HepG2 (cell line): ENCODE measurements around the gene LRRC10B. TPM values are rescaled to one million over a fixed set of nuclear protein-coding genes. Genes with fewer than 3 reads are reported as not detected.

Experiments used
- ATAC-seq: fragments of 200-7000 bp; cut with Tn5 transposase; 3 replicates; pipeline ENCODE4 v1.9.1; 2020; ENCODE audit warnings: mild to moderate bottlenecking, moderate library complexity
- BruUV-seq: library from RNA; stranded (reverse); fragments of 400-500 nt; replicated peaks from 2 replicates; lab custom pipeline; 2021; lab: Mats Ljungman, UMichigan
- CTCF ChIA-PET: fragments of 300-600 bp; formaldehyde crosslinking; extraction: SDS; loops from one replicate; lab custom pipeline; 2021; ENCODE audit warnings: low total read pairs, inconsistent platforms, low intra/inter-chr PET ratio; lab: Yijun Ruan, JAX
- POLR2A ChIA-PET: fragments of 350-600 bp; sonication (Branson Sonifier 250); formaldehyde crosslinking; loops from one replicate; lab custom pipeline; 2020; ENCODE audit warnings: antibody characterized with exemption, inconsistent platforms; lab: Yijun Ruan, JAX
- DNase-seq: peaks from one replicate; pipeline ENCODE4 v3.0.0-alpha.2; 2015; ENCODE audit warnings: low spot score
- FAIRE-seq: peaks from 3 replicates; lab custom pipeline; 2011; peaks lifted over from hg19 to GRCh38; lab: Jason Lieb, UNC
- H2AFZ ChIP-seq: one replicate; pipeline ENCODE4 v1.6.1; 2011; ENCODE audit warnings: low read length, inconsistent platforms
- H3K27ac ChIP-seq: fragments of 300-600 bp; 3 replicates; pipeline ENCODE4 v1.8.0; 2011; ENCODE audit warnings: mixed run types, mild to moderate bottlenecking, mixed read lengths, low read length, inconsistent platforms; ENCODE audit not compliant: insufficient read depth; ENCODE audit errors: extremely low read length
- H3K27me3 ChIP-seq, 2 experiments: fragments of 200-600 bp in 1 of 2; 2 replicates in 1 of 2; 3 replicates in 1 of 2; pipeline versions ENCODE4 v1.6.0 to v1.8.0; 2011; ENCODE audit warnings: low read length in 2 of 2, mild to moderate bottlenecking in 2 of 2, moderate library complexity in 2 of 2, inconsistent platforms in 1 of 2; ENCODE audit not compliant: insufficient read depth in 2 of 2, control insufficient read depth in 1 of 2
- H3K36me3 ChIP-seq, 2 experiments: fragments of 200-600 bp in 1 of 2; replicated peaks in 1 of 2; 2 replicates in 1 of 2; 3 replicates in 1 of 2; pipeline versions ENCODE4 v1.5.1 to v1.8.0; 2011; ENCODE audit warnings: low read length in 2 of 2, inconsistent platforms in 1 of 2; ENCODE audit not compliant: insufficient read depth in 2 of 2, control insufficient read depth in 1 of 2
- H3K4me1 ChIP-seq: 2 replicates; pipeline ENCODE4 v1.5.1; 2012; ENCODE audit warnings: low read length, inconsistent platforms; ENCODE audit not compliant: insufficient read depth
- H3K4me2 ChIP-seq: 2 replicates; pipeline ENCODE4 v1.6.0; 2011; ENCODE audit warnings: low read depth, low read length, inconsistent platforms
- H3K4me3 ChIP-seq, 3 experiments: fragments of 200-600 bp in 1 of 3; sonication (generic), shearing (Covaris generic) in 1 of 3; replicated peaks in 1 of 3; 2 replicates each; pipeline ENCODE4 v1.5.1; 2011 to 2016; ENCODE audit warnings: low read length in 3 of 3, inconsistent platforms in 2 of 3, low read depth in 2 of 3, mild to moderate bottlenecking in 2 of 3, control low read depth in 1 of 3, mixed read lengths in 1 of 3; ENCODE audit not compliant: insufficient read depth in 1 of 3
- H3K79me2 ChIP-seq: one replicate; pipeline ENCODE4 v1.6.1; 2011; ENCODE audit warnings: low read length, inconsistent platforms; ENCODE audit not compliant: insufficient read depth
- H3K9ac ChIP-seq: 2 replicates; pipeline ENCODE4 v1.6.0; 2011; ENCODE audit warnings: mild to moderate bottlenecking, low read depth, low read length, inconsistent platforms; ENCODE audit not compliant: insufficient read depth
- H3K9me3 ChIP-seq: 2 replicates; pipeline ENCODE4 v1.5.1; 2012; ENCODE audit warnings: mild to moderate bottlenecking, low read length
- H4K20me1 ChIP-seq: 2 replicates; pipeline ENCODE4 v1.6.0; 2011; ENCODE audit warnings: inconsistent platforms, mild to moderate bottlenecking, low read length, moderate library complexity; ENCODE audit not compliant: insufficient read depth
- HMG20B ChIP-seq: conservative IDR thresholded peaks from 2 replicates; pipeline ENCODE4 v1.6.1; 2016; ENCODE audit warnings: missing genetic modification reagents, missing compliant biosample characterization
- MZF1 ChIP-seq: sonication (generic); formaldehyde crosslinking; IDR thresholded peaks from 2 replicates; pipeline ENCODE4 v1.8.1; 2023; ENCODE audit warnings: mild to moderate bottlenecking, missing genetic modification reagents, borderline replicate concordance
- PCBP1 ChIP-seq: fragments of 200-400 bp; formaldehyde crosslinking; IDR thresholded peaks from 2 replicates; pipeline ENCODE4 v1.6.1; 2017; ENCODE audit warnings: mild to moderate bottlenecking, low read depth, low read length, borderline replicate concordance
- RFX5 ChIP-seq: IDR thresholded peaks from 2 replicates; pipeline ENCODE4 v1.6.1; 2011; ENCODE audit warnings: low read depth, low read length, improper control_type of control experiment
- ZNF225 ChIP-seq: sonication (generic); formaldehyde crosslinking; IDR thresholded peaks from 2 replicates; pipeline ENCODE4 v1.4.0; 2020; ENCODE audit warnings: mild to moderate bottlenecking, missing genetic modification reagents
- ZNF251 ChIP-seq: sonication (generic); formaldehyde crosslinking; IDR thresholded peaks from 2 replicates; pipeline ENCODE4 v1.9.0; 2021; ENCODE audit warnings: mild to moderate bottlenecking, missing genetic modification reagents
- ZNF567 ChIP-seq: sonication (generic); formaldehyde crosslinking; IDR thresholded peaks from 2 replicates; pipeline ENCODE4 v1.8.1; 2023; ENCODE audit warnings: mild to moderate bottlenecking, missing genetic modification reagents, borderline replicate concordance
- ZNF747 ChIP-seq: sonication (generic); formaldehyde crosslinking; IDR thresholded peaks from 2 replicates; pipeline ENCODE4 v1.8.1; 2023; ENCODE audit warnings: missing genetic modification reagents, mild to moderate bottlenecking, borderline replicate concordance
- WGBS: methylation state at CpG from one replicate; pipeline ENCODE4 v1.1.6; 2017; ENCODE audit warnings: low lambda C conversion rate; 5-methylcytosine and 5-hydroxymethylcytosine counted together
- in situ Hi-C: cut with HindIII; loops from 2 replicates; pipeline ENCODE4 v1.10.0; 2017; ENCODE audit warnings: low pct_unique_long_range_greater_than_20kb; ENCODE audit not compliant: extremely low pct_ligation_motif_present
- intact Hi-C: fragments of 100-400 bp; cut with micrococcal nuclease; formaldehyde crosslinking; loops from one replicate; pipeline ENCODE4 v1.10.0; 2022; ENCODE audit not compliant: unreplicated experiment
- polyA plus RNA-seq, 8 experiments: library from polyadenylated mRNA; depleted of rRNA in 3 of 8; stranded (reverse) in 7 of 8; unstranded in 1 of 8; fragments of >200 nt; fragmentation: Illumina TruSeq in 4 of 8; extraction: Trizol in 4 of 8; gene quantifications; 2 replicates each; pipeline versions ENCODE4 v1.2.1 to v1.2.3, GENCODE V29; 2011 to 2016; ENCODE audit warnings: low read depth in 4 of 8, missing spikeins in 1 of 8, mixed read lengths in 1 of 8; ENCODE audit not compliant: insufficient read depth in 1 of 8
- total RNA-seq, 5 experiments: library from RNA; depleted of rRNA; stranded (reverse); fragments of >200 nt; fragmentation: Illumina TruSeq; extraction: Trizol; gene quantifications; 2 replicates each; pipeline ENCODE4 v1.2.3, GENCODE V29; 2016; ENCODE audit warnings: low read depth in 1 of 5

Gene LRRC10B
- total and polyA plus RNA-seq, 2 of the 13 experiments (the other 11 are each of a cell fraction or from before 2014, with no cell fraction given): not detected

GRCh38 chr11:61516191-61516590 lies 7.6 kb downstream of the LRRC10B start:
- Histone ChIP-seq H4K20me1 (no peaks in the 10 kb centered on the region), H3K27ac (no peak overlapping the region), H3K9me3 (no peaks in the 10 kb centered on the region), H3K4me3 (no peak overlapping the region), H2AFZ (no peak overlapping the region), H3K4me2 (no peak overlapping the region), H3K4me1 (no peaks in the 10 kb centered on the region), H3K9ac (no peak overlapping the region), H3K36me3 (no peaks in the 10 kb centered on the region), H3K79me2 (no peaks in the 10 kb centered on the region), H3K27me3 (peaks cover 3 to 11% of the 10 kb centered on the region in 2 experiments; a peak in 2 of 5 replicates)
- POLR2A ChIA-PET: interaction anchor here (1.2 to 1.3 kb wide), 2 partner anchors 27 to 71 kb away, joined by 3 read pairs; no protein-coding TSS in a partner anchor
- intact Hi-C loops (no loop called here), in situ Hi-C loops (loop anchor here (5.0 kb wide), 1 partner anchor 39 kb away; no protein-coding TSS in a partner anchor)
- TF ChIP-seq RFX5 (no peak), ZNF225 (CRISPR knock-in tag) (no peak), MZF1 (CRISPR knock-in tag) (no peak), PCBP1 (0 out of 2 replicates have a peak, but pooled peaks have one; percentile 27), ZNF567 (CRISPR knock-in tag) (no peak), ZNF747 (no peak), ZNF251 (CRISPR knock-in tag) (no peak), HMG20B (CRISPR knock-in tag) (no peak)
- DNase-seq (no peak), FAIRE-seq (no peak), ATAC-seq (no peak)
- no TSS peak for BruUV-seq
- 50% methylated on average over 18 of the region's 22 CpGs for WGBS
- CTCF ChIA-PET: interaction anchor here (0.7 to 7.4 kb wide), 4 partner anchors 35 to 70 kb away, joined by 3 to 87 read pairs (median 8); a partner anchor contains a TSS
